Activated gamma-delta T cell treated with anti-CD3 and anti-CD28 coated beads, Interleukin-2, amount 50 U/mL, for 16 hours (primary cell): ENCODE results near the gene LEAP2.
"Not testable (repeated sequence)": the region's sequence is repeated elsewhere in the genome, so short reads cannot be mapped to it uniquely, and the experiment has no call there.

ENCODE experiments used
- DNase-seq: peaks from one replicate; pipeline ENCODE4 v3.0.0-alpha.2; 2020; ENCODE audit warnings: low read depth

The LEAP2 gene

DNA sequence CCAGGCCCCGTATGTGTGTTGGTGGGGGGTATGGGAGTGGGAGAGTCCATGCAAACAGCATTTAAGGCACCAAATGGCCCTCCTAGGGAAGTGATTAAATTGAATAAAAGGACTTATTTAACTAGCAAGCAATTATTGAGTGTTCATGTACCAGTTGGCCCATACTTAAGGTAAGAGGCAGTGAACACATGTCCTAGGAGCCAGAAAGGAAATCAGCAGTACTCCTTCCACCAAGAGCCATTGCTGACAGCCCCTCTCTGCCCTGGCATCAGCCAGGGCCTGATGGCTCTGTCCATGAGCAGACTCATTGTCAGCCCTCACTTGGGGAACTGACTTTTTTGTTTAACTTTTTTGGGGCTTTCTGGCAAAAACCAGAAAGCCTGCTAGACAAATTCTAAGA, 32.6 kb upstream of the LEAP2 start:
- DNase-seq: no peak

DNA sequence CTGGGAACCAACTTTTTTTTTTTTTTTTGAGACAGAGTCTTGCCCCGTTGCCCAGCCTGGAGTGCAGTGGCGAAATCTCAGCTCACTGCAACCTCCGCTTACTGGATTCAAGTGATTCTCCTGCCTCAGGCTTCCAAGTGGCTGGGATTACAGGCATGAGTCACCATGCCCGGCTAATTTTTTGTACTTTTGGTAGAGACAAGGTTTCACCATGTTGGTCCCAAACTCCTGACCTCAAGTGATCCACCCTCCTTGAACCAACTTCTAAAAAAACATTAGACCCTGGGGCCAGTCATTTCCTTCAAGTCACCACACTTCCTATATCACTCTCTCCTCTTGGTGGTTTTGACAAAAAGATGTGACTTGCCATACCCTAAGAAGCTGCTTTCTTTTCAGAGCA, 32.2 kb upstream of the LEAP2 start:
- no peak for DNase-seq

DNA sequence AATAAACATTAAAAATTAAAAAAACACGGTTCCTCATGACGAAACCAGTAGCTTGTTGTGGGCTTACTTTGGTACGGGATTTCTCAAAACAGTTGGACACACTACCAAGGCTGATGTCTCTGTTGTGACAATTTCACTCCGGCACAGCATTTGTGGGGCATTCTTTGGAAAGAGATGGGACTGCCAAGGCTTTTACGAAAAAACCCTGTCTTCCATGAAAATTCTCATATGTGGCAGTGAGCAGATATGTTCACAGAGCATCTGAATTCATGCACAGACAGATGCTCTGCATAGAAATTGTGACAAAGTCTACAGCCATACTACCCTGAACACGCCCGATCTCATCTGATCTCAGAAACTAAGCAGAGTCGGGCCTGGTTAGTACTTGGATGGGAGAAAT, 25.2 kb upstream of the LEAP2 start:
- DNase-seq: no peak

DNA sequence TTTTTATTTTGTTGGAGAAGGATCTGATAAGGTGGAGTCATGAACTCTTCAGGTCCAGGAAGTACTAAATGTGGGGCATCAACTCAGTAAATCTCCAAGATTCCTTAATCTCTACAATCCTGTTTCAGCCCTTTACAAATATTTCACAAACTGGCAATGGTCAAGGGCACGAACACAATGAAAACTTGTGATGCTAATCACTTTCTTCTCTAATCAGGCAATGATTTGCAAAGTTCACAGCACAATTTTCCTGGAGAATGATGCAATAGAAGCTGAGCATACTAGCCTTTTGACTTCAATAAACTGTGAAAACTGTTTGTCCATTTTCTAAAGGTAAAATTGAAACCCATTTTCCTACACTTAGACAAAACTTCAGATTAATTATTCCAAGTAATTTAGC, 24.1 kb upstream of the LEAP2 start:
- no peak for DNase-seq

DNA sequence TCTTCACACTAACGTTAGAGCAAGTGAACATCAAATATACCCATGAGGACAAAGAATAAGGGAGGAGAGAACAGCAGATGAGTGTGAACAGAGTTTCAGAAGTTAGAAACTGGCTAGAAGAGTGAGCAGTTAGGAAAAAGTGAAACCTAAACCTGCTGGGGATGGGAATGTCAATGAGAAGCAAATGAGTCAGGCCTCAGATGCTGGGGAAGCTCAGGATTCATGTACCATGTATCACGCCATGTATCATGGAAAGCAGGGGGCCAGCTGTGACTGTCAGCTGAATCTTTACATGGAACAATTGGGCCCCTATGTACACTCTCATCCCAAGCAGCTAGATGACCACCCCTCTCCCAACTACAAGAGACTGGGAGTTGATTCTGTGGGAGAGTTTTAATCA, 23.4 kb upstream of the LEAP2 start:
- DNase-seq: no peak

DNA sequence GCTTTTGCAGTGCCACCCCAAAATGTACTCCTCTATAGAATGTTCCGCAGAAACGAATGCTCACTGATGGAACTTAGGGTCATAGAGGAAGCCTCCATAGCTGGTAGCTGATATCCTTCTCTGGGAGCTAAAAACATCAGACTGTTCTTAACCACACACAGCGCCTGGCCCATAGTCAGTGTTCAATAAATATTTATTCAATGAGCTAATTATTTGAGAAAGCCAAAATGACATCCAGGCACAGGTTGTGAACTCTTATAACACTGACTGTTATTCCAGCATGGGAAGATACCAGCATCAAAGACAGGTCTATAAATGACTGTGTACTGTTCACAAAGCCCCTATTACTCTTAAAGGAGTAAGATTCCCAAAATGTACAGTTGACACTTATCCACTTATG, 20.1 kb upstream of the LEAP2 start:
- DNase-seq: no peak

DNA sequence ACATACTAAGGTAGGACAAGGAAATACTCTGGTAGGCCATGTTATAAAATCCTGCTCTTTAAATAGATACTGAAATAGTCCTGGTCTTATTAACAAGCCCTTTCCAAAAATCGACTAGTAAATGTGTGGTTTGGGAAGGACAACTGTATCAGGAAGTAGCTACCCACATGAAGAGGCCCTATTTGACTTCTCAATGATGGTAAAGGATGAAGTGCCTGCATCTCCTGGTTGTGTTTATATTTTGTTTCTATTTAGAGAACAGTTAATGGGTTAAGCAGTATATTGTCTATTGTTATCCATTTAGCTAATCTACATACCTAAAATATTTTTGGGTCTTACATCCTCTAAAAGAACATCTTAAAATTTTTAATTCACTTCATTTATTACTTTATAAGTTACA, 19.7 kb upstream of the LEAP2 start:
- no peak for DNase-seq

DNA sequence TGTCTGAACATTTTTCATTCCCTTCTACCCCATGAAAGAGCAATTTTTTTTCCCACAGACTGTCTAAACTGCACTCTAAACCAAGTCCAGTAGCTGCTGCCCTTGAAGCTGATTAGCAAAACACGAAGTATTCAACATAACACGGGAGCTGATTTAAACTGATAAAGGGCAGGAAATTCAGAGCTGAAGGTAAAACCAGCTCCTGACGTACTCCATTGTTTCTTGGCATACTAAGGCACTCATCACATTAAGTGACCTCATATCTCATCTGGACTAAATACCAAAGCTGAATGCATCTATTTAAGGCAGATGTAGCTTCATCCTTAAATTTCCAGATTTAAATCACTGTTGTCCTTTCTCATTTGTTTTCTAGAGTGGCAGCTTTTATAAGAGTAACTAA, 19.2 kb upstream of the LEAP2 start:
- no peak for DNase-seq

DNA sequence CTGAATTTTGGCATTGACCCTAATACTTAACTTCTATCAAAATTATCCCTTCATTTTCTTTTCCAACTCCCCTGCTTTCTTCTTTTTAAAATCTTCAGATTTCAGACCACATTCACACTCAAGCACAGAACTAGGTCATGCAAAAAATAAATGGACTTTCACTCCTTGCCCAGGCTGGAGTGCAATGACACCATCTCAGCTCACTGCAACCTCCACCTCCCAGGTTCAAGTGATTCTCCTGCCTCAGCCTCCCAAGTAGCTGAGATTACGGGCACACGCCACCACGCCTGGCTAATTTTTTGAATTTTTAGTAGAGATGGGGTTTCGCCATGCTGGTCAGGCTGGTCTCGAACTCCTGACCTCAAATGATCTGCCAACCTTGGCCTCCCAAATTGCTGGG, 18.5 kb upstream of the LEAP2 start:
- DNase-seq: not testable (repeated sequence)

DNA sequence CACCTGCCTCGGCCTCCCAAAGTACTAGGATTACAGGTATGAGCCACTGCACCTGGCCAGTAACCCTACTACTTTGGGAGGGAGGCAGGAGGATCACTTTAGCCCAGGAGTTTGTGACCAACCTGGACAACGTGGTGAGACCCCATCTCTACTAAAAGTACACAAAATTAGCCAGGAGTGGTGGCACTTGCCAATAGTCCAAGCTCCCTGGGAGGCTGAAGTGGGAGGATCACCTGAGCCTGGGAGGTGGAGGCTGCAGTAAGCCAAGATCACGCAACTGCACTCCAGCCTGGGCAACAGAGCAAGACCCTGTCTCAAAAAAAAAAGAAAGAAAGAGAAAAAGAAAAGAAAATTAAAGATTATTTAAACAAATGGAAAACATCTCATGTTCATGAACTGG, 17.5 kb upstream of the LEAP2 start:
- DNase-seq: no peak

DNA sequence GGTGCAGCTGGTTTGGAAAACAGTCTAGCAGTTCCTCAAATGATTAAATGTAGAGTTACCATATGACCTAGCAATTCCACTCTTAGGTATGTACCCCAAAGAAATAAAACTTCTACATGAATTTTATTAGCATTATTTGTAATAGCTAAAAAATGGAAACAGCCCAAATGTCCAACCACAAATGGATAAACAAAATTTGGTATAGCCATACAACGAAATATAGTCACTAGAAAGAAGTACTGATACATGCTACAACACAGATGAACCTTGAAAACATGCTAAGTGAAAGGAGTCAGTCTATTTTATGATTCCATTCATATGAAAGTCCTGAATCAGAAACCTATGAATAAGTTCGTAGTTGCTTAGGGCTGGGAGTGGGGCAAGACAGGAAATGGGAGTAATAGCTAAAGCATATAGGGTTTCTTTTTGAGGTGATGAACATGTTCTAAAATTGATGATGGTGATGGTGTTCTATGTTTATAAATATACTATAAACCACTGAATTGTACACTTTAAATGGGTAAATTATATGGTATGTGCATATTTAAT, 13.5 kb upstream of the LEAP2 start:
- DNase-seq: no peak

DNA sequence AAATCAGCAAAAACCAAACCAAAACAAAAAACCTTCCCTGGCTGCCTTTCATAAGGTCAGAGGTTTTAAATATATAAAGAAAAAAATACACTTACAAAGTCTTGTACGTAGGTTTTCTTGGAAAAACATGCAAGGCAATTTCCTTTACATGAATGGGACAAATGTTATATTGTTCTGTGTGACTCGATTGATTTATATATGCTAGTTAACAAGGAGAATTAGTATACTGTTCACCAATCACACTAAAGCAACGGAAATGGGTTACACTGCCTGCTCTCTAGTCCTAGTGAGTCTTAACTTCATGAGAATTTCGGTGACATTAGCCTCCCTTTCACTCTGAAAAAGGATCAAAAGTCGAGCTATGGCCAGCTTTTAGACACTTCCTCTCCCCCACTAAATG, 12.7 kb upstream of the LEAP2 start:
- DNase-seq: no peak

DNA sequence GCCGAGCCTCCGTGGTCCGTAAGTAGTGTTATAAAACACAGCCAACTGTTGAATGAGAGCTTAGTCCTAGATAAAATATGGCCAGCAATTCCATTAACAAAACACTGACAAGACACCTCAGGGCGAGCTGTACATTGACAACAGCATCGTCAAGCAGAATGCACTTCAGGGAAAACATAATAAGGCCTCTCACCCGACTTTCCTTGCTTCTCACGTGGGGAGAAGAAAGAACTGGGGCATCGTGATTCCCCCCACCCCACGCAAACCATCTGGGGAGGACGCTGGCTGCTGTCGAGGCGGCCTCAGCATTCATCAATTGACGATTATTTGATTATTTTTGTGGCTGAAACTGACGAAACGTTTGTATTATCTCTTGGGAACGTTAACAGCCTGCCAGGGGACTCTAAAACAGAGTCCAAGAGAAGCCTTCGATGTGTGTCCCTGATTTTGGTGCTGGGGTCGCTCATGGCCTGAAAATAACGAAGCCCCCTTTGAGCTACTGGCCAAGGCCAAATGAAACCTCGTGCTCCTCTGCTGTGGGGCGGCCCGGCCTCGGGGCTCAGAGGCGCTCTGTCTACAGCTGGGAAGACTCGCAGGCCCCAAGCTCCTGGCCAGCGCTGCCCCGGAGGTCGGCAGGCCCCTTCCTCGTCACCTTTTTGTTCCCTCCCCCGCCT, 7.7 kb upstream of the LEAP2 start:
- no peak for DNase-seq

DNA sequence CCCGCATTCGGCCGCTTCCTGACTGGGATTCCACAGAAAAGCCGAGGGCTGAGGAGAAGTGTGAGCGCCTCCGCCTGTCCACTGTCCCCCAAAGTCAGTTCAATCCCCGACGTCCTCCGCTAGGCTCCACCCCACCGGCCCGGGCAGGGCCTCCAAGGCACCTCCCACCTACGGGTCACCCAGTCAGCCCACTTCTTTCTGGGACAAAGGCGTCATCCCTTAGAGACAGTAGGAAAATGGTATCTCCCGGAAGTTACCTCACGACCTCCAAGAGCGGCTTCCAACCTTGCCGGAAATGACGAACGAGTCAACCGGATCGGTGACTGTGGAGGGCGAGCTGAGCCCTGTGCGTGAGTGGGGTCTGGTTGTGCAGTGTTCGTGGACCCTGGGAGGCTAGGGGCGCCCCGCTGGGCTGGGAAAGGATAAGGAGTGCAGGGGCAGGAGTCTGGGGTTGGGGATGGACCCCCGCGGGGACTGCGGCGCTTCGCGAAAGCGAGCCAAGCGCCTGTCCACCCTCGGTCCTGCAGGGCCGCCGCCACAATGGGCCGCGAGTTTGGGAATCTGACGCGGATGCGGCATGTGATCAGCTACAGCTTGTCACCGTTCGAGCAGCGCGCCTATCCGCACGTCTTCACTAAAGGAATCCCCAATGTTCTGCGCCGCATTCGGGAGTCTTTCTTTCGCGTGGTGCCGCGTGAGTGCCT, 7.0 kb upstream of the LEAP2 start, which contains the start of the genes GDF9 and UQCRQ:
GDF9 (minus strand) TSS at position 128 of the 704 bp plus-strand sequence. CDS start 1,936 bp downstream, outside the sequence.
UQCRQ (plus strand) TSS at position 301 of the 704 bp plus-strand sequence; CDS start at position 541, 240 bp downstream.
- peak; percentile 84 for DNase-seq

DNA sequence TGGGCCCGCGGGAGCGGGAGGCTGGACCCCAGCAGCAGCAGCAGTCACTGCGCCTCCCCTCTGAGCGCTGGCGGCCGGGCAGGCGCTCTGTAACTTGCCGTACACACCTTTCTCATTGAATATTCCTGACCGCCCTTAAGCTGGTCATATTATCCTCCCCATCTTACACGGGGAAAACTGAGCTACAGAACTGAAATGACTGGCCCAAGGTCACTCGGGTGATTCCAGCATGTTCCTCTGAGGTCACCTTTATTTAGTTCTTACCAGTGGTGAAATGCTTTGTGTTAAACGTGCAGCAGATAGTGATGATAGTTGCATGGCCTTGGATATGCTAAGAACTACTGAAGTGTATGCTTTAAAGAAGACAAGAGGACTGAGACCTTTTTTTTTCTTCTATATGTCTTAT, 6.4 kb upstream of the LEAP2 start:
- no peak for DNase-seq

DNA sequence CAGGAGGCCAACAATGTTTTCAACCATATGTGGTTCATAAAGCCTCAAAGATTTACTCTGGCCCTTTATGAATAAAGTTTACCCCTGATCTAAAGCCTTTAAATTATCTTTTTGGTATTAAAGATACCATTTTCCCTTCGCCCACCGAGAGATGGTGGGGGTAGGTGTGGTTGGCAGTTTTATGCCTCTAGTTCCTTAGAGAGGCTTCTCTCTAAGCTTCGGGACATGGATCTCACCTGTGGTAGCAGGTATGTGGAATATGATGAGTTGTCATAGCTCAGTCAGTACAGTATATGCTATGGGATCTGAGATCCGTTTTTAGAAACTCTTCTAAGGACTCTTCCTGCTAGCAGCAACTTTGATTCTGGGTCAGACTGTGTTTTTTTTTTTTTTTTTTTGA, 4.7 kb upstream of the LEAP2 start:
- DNase-seq: no peak

DNA sequence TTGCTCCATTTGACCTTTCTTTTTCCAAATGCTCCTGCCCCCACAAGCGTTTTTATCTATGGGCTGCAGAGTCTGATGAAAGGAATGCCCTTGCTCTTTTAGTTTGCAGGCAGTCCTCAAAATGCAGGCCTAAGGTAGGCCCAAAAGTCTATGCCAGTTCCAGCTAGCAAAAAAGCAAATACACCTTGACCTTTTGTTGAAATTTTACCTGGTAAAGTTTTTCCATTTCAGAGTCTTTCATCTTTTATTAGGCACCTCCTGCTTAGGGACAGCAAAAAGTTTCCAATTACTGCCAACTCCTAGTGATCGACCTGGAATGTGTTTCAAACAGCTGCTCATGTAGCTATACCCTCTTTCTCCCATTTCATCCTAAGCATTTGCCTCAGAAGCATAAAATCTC, 2.7 kb upstream of the LEAP2 start:
- no peak for DNase-seq

DNA sequence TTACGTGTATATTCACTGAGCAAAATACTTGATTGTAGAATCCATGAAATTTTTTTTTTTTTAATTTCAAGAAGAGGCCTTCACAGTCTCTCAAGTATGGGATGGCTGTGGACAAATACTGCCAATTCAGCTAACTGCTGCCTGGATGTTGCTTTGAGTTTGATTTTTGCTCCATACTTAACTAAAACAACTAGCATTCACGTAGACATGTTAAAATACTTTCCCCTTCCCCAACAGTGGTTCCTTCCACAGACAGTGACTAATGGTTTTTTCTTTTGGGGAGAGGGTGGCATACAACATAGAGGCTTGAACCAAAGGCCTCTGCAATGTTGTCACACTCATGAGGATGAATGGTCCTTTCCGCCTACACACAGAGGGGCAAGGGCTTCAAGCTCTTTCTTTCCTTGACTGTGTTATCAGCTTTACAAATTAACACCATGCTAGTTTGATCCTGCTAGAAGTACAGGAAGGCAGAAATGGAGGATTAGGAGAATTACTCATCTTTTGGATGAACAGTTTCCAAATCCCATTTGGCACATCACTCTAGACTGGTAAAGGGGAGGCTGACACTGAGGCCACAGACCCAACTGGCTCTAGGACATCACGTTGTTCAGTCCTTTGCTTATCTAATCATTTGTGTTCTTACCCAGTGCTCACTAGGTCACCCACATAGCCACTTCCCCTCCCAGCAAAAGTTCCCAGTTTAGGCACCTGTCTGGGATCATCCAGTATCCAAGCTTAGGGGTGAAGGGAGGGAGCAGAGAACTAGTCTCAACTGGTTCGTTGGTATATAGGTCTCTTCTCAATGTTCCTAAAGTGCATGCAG, 1.8 kb upstream of the LEAP2 start:
- DNase-seq: no peak

DNA sequence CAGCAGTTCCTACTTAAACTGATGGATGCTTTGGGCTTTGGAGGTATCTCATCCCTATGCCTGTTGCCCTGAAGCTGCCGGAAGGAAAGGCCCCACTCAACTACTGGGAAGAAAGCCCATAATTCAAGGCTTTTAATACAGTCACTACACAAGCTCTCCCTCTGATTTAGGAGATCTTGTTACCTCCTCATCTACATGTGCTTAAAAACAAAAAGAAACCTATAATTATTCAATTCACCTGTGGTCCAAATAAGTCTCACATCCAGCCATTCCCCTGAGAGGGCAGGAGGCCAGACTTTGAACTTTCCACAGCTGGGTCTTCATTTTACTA, 715 bp upstream of the LEAP2 start:
- DNase-seq: no peak

DNA sequence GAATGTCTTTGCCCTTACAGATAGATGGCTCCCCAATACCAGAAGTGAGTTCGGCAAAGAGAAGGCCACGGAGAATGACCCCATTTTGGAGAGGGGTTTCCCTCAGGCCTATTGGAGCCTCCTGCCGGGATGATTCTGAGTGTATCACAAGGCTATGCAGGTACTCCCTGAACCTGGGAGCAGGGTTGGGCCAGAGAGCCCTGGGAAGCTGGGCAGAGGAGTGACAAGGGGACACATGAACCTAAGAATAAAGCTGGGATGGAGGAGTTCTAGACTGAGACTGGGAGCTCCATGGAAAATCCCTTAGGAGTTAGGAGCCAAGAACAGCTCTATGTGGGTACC, 433 bp downstream of the LEAP2 start:
- DNase-seq: no peak

DNA sequence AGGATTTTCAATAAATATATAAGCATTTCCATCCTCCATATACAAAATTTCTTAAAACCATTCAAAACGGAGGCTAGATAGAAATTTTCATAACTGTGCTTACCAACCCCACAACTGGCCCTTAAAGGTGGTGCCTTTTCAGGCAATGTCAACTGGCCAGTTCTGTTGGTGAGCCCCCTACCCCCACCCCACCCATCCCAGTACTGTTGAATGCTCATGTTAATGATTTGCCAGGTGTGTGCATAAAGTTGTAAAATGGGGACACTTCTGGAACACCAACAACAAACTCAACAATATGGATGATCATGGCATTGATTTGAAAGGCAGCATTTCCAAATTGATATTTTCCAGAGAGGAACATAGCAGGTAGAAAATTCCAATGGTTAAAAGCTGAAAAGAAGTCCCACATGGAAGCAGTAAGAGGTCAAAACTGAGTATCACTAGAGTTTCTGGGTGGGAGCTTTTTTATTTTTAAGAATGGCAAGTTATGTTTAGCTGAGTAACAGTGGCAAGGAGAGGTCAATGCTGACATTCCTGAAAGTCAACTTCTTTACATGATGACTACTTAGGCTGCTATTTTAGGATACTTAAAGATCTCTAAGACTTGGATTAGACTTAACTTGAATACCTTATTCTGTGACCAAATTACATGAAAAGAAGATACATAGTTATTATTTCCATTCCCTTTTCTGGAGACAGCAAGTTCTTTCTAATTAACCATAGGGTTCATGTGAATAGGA, 2.7 kb downstream of the LEAP2 start:
- DNase-seq: no peak

DNA sequence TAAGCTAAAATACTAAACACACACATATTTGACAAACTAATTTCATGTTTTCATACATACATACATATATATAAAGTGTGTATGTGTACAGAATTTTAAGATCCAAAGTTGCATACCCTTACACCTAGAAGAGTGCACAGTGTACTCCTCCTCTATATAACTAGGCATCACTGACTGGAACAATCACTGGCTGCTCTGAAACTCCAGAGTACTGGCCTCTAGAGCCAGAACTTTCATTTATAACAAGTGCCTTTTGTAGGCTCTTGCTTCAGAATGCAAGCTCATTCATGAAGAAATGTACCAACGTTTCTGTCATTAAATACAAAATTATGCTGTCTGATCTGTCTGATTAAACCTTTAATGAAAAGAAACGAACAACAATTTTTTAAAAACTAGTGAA, 4.0 kb downstream of the LEAP2 start:
- DNase-seq: no peak
